Adipocyte (in vitro differentiated cells): ENCODE measurements around the gene PHLPP1.

Experiments
- DNase-seq: peaks from one replicate; pipeline ENCODE4 v3.0.0-alpha.2; 2015; ENCODE audit warnings: low read depth
- H3K27me3 ChIP-seq: replicated peaks from 2 replicates; pipeline ENCODE4 v1.7.0; 2013; ENCODE audit warnings: mild to moderate bottlenecking, low read length, moderate library complexity; ENCODE audit not compliant: control insufficient read depth, insufficient read depth
- H3K36me3 ChIP-seq: 2 replicates; pipeline ENCODE4 v1.7.0; 2013; ENCODE audit warnings: low read length, mild to moderate bottlenecking, moderate library complexity; ENCODE audit not compliant: control insufficient read depth, insufficient read depth, severe bottlenecking
- H3K4me1 ChIP-seq: 2 replicates; pipeline ENCODE4 v1.7.0; 2013; ENCODE audit warnings: mild to moderate bottlenecking, low read length, moderate library complexity; ENCODE audit not compliant: control insufficient read depth, insufficient read depth
- H3K4me3 ChIP-seq: 2 replicates; pipeline ENCODE4 v1.7.0; 2013; ENCODE audit warnings: mild to moderate bottlenecking, low read length, moderate library complexity
- H3K9ac ChIP-seq: 2 replicates; pipeline ENCODE4 v1.7.0; 2013; ENCODE audit warnings: mild to moderate bottlenecking, low read length, moderate library complexity
- H3K9me3 ChIP-seq: 2 replicates; pipeline ENCODE4 v1.7.0; 2013; ENCODE audit warnings: mild to moderate bottlenecking, low read length, moderate library complexity; ENCODE audit not compliant: control insufficient read depth

PHLPP1 gene

DNA sequence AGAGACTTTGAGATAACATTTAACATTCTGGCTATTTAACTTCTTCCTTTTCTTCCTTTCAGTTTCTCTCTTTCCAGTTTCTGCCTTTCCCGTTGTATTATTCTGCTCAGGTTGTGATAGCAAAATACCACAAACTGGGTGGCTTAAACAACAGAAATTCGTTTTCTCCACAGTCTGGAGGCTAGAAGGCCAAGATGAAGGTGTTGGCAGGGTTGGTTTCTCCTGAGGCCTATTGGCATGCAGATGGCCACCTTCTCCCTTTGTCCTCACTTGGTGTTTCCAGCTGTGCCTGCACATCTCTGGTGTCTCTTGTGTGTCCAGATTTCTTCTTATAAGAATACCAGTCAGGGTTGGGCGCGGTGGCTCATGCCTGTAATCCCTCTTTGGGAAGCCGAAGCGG is 34.0 kb downstream of the PHLPP1 start:
- no peak for DNase-seq
- Histone ChIP-seq H3K4me1 (no peaks in the 10 kb centered on the region), H3K9ac (no peak overlapping the region)

DNA sequence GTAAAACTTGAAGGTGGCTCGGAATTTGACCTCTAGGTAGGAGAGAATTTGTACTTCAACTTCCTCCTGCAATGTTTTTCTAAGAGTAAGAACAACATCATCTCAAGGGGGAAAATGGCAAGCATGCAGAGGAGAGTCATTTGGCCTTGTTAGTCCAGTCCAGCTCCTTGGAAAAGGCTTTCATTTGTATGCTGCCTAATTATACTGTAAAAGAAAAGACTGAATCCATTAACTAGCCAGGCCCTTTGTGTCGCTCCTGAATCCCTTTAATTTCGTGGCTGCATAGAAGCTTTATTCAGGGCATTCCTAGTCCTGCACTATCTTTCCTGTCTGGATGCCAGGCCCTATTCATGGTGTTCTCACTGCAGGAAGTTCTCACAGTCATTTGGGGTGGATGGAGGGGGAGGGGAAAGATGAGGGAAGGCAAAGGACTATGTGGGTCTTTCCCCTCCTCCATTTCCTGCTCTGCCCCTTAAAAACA is 36.0 kb downstream of the PHLPP1 start:
- no peak overlapping the region for H3K9ac ChIP-seq
- H3K36me3 ChIP-seq, result no peaks in the 10 kb centered on the region
- H3K9me3 ChIP-seq, result no peaks in the 10 kb centered on the region
- H3K4me3 ChIP-seq, result no peak overlapping the region
- no peaks in the 10 kb centered on the region for H3K4me1 ChIP-seq
- DNase-seq, result no peak
- no peaks in the 10 kb centered on the region for H3K27me3 ChIP-seq

More for the DNA sequence above, 34.0 kb downstream of the PHLPP1 start:
- Histone ChIP-seq H3K27me3 (no peaks in the 10 kb centered on the region), H3K4me3 (no peak overlapping the region), H3K9me3 (no peaks in the 10 kb centered on the region), H3K36me3 (no peaks in the 10 kb centered on the region)

DNA sequence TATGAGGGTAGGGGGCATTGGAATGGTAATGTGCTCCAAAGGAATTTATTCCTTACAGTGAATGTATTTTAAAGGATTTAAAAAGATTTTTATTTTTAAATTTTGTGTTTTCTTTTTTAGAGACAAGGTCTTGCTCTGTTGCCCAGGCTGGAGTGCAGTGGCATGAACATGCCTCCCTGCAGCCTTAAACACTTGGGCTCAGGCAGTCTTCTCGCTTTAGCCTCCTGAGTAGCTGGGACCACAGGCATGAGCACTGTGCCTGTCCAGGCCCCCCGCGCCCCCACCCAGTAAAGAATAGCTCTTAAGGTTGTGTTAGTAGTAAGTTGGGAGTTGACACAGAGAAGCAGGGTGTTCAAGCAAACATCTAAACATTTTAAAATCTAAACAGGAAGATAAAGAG is 36.6 kb downstream of the PHLPP1 start:
- no peaks in the 10 kb centered on the region for H3K9me3 ChIP-seq
- no peak overlapping the region for H3K9ac ChIP-seq
- H3K36me3 ChIP-seq, result no peaks in the 10 kb centered on the region
- no peak overlapping the region for H3K4me3 ChIP-seq
- no peaks in the 10 kb centered on the region for H3K27me3 ChIP-seq
- no peak for DNase-seq
- no peaks in the 10 kb centered on the region for H3K4me1 ChIP-seq

GRCh38 chr18:62754026-62754425 is 38.7 kb downstream of the PHLPP1 start:
- Histone ChIP-seq H3K9ac (no peak overlapping the region), H3K9me3 (no peaks in the 10 kb centered on the region), H3K4me3 (no peak overlapping the region), H3K27me3 (no peaks in the 10 kb centered on the region), H3K36me3 (no peaks in the 10 kb centered on the region), H3K4me1 (no peaks in the 10 kb centered on the region)
- no peak for DNase-seq

DNA sequence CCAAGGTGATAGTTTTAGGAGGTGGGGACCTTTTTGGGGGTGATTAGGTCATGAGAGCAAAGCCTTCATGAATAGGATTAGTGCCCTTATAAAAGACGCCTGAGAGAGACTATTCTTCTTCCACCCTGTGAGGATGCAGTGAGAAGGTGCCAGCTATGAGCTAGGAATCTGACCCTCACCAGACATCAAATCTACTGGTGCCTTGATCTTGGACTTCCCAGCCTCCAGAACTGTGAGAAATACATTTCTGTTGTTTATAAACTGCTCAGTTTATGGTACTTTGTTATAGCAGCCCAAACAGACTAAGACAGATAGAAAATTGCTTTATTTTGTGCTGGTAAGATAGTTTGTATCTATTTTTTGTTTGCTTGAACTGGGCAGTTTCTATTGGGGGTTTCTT is 40.1 kb downstream of the PHLPP1 start:
- Histone ChIP-seq H3K9ac (no peak overlapping the region), H3K27me3 (no peaks in the 10 kb centered on the region), H3K4me3 (no peak overlapping the region), H3K36me3 (no peaks in the 10 kb centered on the region), H3K9me3 (no peaks in the 10 kb centered on the region), H3K4me1 (peaks cover 13% of the 10 kb centered on the region)
- DNase-seq, result no peak

DNA sequence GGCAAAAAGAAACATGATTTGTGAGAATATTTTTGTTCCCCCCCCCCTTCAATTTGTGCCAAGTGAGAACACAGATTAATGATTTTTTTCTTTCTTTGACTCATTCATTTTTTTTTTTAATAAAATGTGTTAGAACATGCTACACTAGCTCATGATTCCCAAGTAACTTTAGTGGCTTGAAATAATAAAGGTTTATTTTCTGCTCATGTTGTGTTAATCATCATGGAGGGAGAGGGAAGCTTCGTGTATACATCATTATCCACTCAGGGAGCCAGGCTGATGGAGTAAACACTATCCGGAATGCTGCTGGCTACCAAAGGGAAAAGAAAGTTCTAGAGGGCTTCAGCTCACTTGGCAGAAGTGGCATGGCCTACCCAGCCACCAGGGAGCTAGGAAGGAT is 40.6 kb downstream of the PHLPP1 start:
- Histone ChIP-seq H3K4me3 (no peak overlapping the region), H3K27me3 (no peaks in the 10 kb centered on the region), H3K9me3 (no peaks in the 10 kb centered on the region), H3K9ac (no peak overlapping the region), H3K36me3 (no peaks in the 10 kb centered on the region), H3K4me1 (peaks cover 14% of the 10 kb centered on the region)
- DNase-seq, result no peak

- no peaks in the 10 kb centered on the region for H3K9me3 ChIP-seq
- H3K9ac ChIP-seq, result no peak overlapping the region
- no peaks in the 10 kb centered on the region for H3K36me3 ChIP-seq
- DNase-seq, result no peak
- no peaks in the 10 kb centered on the region for H3K27me3 ChIP-seq
- peaks cover 14% of the 10 kb centered on the region for H3K4me1 ChIP-seq
- H3K4me3 ChIP-seq, result no peak overlapping the region
Observed at GRCh38 chr18:62757399-62758010, 42.2 kb downstream of the PHLPP1 start.

- H3K9ac ChIP-seq, result no peak overlapping the region
- H3K9me3 ChIP-seq, result no peaks in the 10 kb centered on the region
- H3K27me3 ChIP-seq, result no peaks in the 10 kb centered on the region
- H3K4me1 ChIP-seq, result peaks cover 14% of the 10 kb centered on the region
- H3K36me3 ChIP-seq, result no peaks in the 10 kb centered on the region
- no peak for DNase-seq
- no peak overlapping the region for H3K4me3 ChIP-seq
Observed at GRCh38 chr18:62758591-62758990, 43.2 kb downstream of the PHLPP1 start.

DNA sequence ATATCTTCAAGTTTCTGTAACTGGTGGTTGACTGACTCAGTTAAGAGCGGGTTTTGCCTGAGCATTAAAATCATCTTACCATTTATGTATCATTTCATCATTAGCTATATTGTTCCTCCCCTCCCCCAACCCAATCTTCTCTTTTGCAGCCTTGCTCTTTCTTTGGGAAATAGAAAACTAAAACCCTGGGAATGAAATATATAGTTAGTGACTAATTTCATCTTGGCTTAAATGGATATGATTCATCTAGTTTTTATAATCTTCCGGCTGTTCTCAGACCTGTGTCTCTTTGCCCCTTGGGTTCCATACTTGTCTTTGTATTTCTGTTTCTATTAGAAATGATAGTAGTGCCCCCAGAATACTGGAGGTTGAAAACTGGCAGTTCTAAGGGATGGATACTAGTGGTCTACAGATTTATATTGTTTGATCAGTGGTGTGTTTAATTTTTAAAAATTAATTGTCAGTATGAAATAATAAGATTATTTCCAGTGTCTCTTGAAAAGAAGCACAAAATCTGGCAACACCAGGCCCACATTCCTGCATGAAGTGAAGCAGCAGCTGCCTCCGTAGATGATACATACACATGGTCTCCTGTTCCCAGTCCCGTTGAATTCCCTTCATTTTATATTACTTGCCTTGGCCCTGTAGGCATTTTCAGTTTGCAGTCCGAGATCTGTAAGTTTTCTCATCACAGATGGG is 44.5 kb downstream of the PHLPP1 start:
- Histone ChIP-seq H3K4me1 (peaks cover 14% of the 10 kb centered on the region), H3K36me3 (no peaks in the 10 kb centered on the region), H3K27me3 (no peaks in the 10 kb centered on the region), H3K9me3 (no peaks in the 10 kb centered on the region), H3K9ac (no peak overlapping the region), H3K4me3 (peak overlapping the region; percentile 43)
- DNase-seq, result no peak

DNA sequence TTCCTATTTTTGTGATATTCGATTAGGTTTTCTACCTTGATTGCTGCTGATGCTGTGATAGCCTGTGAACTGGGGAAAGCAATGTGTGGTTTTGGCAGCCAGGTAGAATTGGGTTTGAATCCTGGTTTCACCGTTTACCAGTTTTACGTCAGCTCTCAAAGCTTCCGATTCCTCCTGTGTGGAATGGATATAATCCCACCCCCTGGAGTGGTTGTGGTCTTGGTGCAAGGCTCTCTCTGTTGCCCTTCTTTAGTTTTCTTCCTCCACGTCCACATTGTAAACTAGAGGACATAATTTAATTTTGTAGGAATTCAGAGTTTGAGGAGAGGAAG is 45.0 kb downstream of the PHLPP1 start:
- Histone ChIP-seq H3K36me3 (no peaks in the 10 kb centered on the region), H3K4me3 (peak overlapping the region; percentile 43), H3K27me3 (no peaks in the 10 kb centered on the region), H3K4me1 (peaks cover 14% of the 10 kb centered on the region), H3K9me3 (no peaks in the 10 kb centered on the region), H3K9ac (no peak overlapping the region)
- no peak for DNase-seq

DNA sequence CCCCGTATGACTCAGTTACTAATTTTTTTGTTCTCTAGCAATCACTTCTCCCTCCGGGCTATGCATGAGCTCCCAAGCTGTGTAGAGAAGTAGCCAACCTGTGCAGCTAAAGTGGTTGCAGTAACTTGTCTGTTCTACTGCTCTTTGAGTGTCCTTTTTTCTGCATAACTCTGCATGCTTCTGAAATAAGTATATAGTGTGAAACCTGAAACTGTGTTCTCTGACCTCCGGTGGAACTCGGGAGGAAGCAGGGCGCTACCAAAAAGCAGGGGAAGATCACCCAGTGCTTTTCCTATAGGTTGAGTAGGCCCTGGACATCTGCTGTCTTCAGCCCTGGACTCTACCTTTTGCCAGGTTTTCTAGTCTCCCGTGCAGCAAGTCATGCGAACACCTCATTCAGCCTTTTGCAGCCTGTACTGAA is 47.8 kb downstream of the PHLPP1 start:
- Histone ChIP-seq H3K9ac (no peak overlapping the region), H3K9me3 (no peaks in the 10 kb centered on the region), H3K4me3 (no peak overlapping the region), H3K27me3 (no peaks in the 10 kb centered on the region), H3K4me1 (peaks cover 23% of the 10 kb centered on the region), H3K36me3 (no peaks in the 10 kb centered on the region)
- no peak for DNase-seq

DNA sequence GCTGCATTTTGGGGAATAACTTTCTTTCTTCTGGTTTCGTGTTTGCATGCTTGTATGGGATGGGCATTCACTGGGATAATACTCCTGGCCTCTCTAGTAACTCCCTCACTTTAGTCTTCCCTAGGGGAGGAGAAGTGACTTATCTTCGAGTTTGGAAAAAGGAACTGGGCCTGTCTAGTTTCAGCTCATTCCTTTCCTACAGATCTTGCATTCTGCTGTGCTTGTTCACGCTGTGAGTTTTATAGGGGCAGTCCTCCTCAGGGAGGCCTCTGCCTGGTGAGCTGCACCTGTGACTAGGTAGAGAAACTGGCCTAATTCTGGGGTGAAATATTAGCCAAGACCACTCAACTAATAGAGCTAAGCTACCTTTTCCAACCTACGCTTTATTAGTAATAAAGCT is 50.9 kb downstream of the PHLPP1 start:
- no peaks in the 10 kb centered on the region for H3K27me3 ChIP-seq
- H3K9me3 ChIP-seq, result no peaks in the 10 kb centered on the region
- H3K36me3 ChIP-seq, result no peaks in the 10 kb centered on the region
- H3K4me3 ChIP-seq, result no peak overlapping the region
- no peak overlapping the region for H3K9ac ChIP-seq
- no peak for DNase-seq
- H3K4me1 ChIP-seq, result peaks cover 8% of the 10 kb centered on the region
